Natural killer cell (primary cell): Measurements from ENCODE around the gene VPS37B. TPM values are rescaled to one million over a fixed set of nuclear protein-coding genes. Genes with fewer than 3 reads are reported as not detected.
A peak's percentile ranks its signal among the peaks of the same experiment; 100 is the strongest.

Source experiments
- ATAC-seq, 3 donors: fragments of 150-1000 bp in 2 of 3; fragments of 200-7000 bp in 1 of 3; cut with Tn5 transposase; 1 replicate in 1 of 3; 2 replicates in 2 of 3; pipeline ENCODE4 v1.10.0; 2021; ENCODE audit warnings: mild to moderate bottlenecking in 2 of 3, moderate library complexity in 2 of 3
- DNase-seq, 2 donors: peaks; one replicate each; pipeline versions ENCODE4 v3.0.0 to v3.0.0-alpha.2; 2013 to 2021; ENCODE audit warnings: mixed read lengths in 1 of 2
- H3K27ac ChIP-seq: one replicate; pipeline ENCODE4 v1.5.1; 2013; ENCODE audit warnings: mild to moderate bottlenecking, low read length
- H3K27me3 ChIP-seq: one replicate; pipeline ENCODE4 v1.6.1; 2013; ENCODE audit warnings: low read length; ENCODE audit not compliant: control insufficient read depth, insufficient read depth
- H3K36me3 ChIP-seq: one replicate; pipeline ENCODE4 v1.6.1; 2013; ENCODE audit warnings: low read length; ENCODE audit not compliant: control insufficient read depth, insufficient read depth
- H3K4me1 ChIP-seq: one replicate; pipeline ENCODE4 v1.6.1; 2013; ENCODE audit warnings: low read length; ENCODE audit not compliant: control insufficient read depth, insufficient read depth
- H3K4me3 ChIP-seq: one replicate; pipeline ENCODE4 v1.5.1; 2013; ENCODE audit warnings: low read length
- H3K9me3 ChIP-seq: one replicate; pipeline ENCODE4 v1.6.1; 2013; ENCODE audit warnings: low read length; ENCODE audit not compliant: control insufficient read depth, insufficient read depth
- H3K27ac Mint-ChIP-seq, 2 donors: one replicate each; pipeline ENCODE4 v1.8.0; 2022; ENCODE audit warnings: mild to moderate bottlenecking in 2 of 2, mixed read lengths in 2 of 2, moderate library complexity in 1 of 2
- H3K27me3 Mint-ChIP-seq, 2 donors: one replicate each; pipeline ENCODE4 v1.8.0; 2022; ENCODE audit warnings: low read depth in 2 of 2, mixed read lengths in 2 of 2
- H3K36me3 Mint-ChIP-seq: one replicate; pipeline ENCODE4 v1.8.0; 2022; ENCODE audit warnings: mixed read lengths
- H3K4me1 Mint-ChIP-seq, 2 donors: one replicate each; pipeline ENCODE4 v1.8.0; 2022; ENCODE audit warnings: mixed read lengths in 2 of 2
- H3K4me3 Mint-ChIP-seq: one replicate; pipeline ENCODE4 v1.8.0; 2022; ENCODE audit warnings: mild to moderate bottlenecking, moderate library complexity, mixed read lengths
- H3K9me3 Mint-ChIP-seq, 2 donors: one replicate each; pipeline ENCODE4 v1.8.0; 2022; ENCODE audit warnings: mixed read lengths in 2 of 2
- CTCF ChIP-seq: fragments of 200-600 bp; IDR thresholded peaks from one replicate; pipeline ENCODE4 v1.8.0; 2022; ENCODE audit warnings: antibody characterized with exemption
- WGBS: methylation state at CpG from one replicate; pipeline ENCODE4 v1.1.7; 2013; ENCODE audit warnings: missing lambda C conversion rate; ENCODE audit not compliant: insufficient coverage; 5-methylcytosine and 5-hydroxymethylcytosine counted together
- intact Hi-C: fragments of 100-400 bp; cut with micrococcal nuclease; formaldehyde crosslinking; loops from one replicate; pipeline ENCODE4 v1.14.2; 2022
- total RNA-seq, 4 donors: library from RNA; stranded (reverse); fragments of 120-200 nt in 1 of 4; gene quantifications; one replicate each; pipeline versions ENCODE4 v1.2.3 to v1.2.4, GENCODE V29; 2013 to 2022

The VPS37B gene
- total RNA-seq, 3 donors from 2014 or later (not counting 1 experiment from before 2014, with no cell fraction given) = 142 to 167 (median 165) TPM

DNA sequence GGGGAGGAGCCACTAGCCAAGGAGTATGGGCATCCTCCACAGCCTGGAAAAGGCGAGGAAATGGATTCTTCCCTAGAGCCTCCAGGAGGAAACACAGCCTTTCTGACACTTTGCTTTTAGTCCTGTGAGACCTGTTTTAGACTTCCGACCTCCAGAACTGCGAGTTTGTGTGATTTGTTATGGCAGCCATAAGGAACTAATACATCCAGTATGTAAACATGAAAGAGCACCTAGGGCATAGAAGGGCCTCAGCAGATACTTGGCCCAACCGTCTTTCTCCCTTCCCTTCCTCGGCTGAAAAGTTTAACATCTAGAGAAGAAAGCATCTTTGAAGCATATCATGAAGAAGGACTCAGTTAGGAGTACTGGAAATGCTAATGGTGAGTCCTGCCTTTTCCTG is 57.1 kb downstream of the VPS37B start:
- 98% methylated on average over 3 of the region's 5 CpGs for WGBS
- Mint-ChIP-seq H3K4me3 (no peak overlapping the region), H3K27me3 (no peaks in the 10 kb centered on the region)

GRCh38 chr12:122837306-122838265 is 58.3 kb downstream of the VPS37B start:
- Histone ChIP-seq H3K27me3 (no peaks in the 10 kb centered on the region), H3K4me3 (peak overlapping the region; percentile 71), H3K4me1 (peaks cover 19% of the 10 kb centered on the region), H3K27ac (no peak overlapping the region), H3K9me3 (no peaks in the 10 kb centered on the region), H3K36me3 (no peaks in the 10 kb centered on the region)
- Mint-ChIP-seq H3K27ac (peak overlapping the region; percentile 89 to 93), H3K27me3 (no peaks in the 10 kb centered on the region), H3K36me3 (no peaks in the 10 kb centered on the region), H3K4me1 (peaks cover 60 to 64% of the 10 kb centered on the region in 2 donors), H3K9me3 (no peaks in the 10 kb centered on the region), H3K4me3 (peak overlapping the region; percentile 97)
- ATAC-seq (no peak), DNase-seq (no peak)
- intact Hi-C loops = loop anchor here (5.0 kb wide), 1 partner anchor 45 kb away; no protein-coding TSS in a partner anchor
- no peak for TF ChIP-seq CTCF
- 79% methylated on average over 22 of the region's 22 CpGs for WGBS

More for the DNA sequence above, 57.1 kb downstream of the VPS37B start:
- no peak for DNase-seq
- H3K4me3 ChIP-seq = no peak overlapping the region
- ATAC-seq = no peak
- intact Hi-C loops = loop anchor here (5.0 kb wide), 1 partner anchor 47 kb away; no protein-coding TSS in a partner anchor
- H3K4me1 Mint-ChIP-seq = peaks cover 56 to 63% of the 10 kb centered on the region in 2 donors
- H3K36me3 Mint-ChIP-seq = no peaks in the 10 kb centered on the region
- no peak for TF ChIP-seq CTCF
- peak overlapping the region; percentile 50 to 93 for H3K27ac Mint-ChIP-seq
- no peaks in the 10 kb centered on the region for H3K9me3 ChIP-seq
- no peaks in the 10 kb centered on the region for H3K27me3 ChIP-seq
- peaks cover 19% of the 10 kb centered on the region for H3K4me1 ChIP-seq
- no peaks in the 10 kb centered on the region for H3K9me3 Mint-ChIP-seq
- no peak overlapping the region for H3K27ac ChIP-seq
- H3K36me3 ChIP-seq = no peaks in the 10 kb centered on the region

- Mint-ChIP-seq H3K9me3 (no peaks in the 10 kb centered on the region), H3K36me3 (no peaks in the 10 kb centered on the region), H3K4me1 (peaks cover 52 to 56% of the 10 kb centered on the region in 2 donors), H3K27ac (peak overlapping the region; percentile 89 to 93), H3K4me3 (peak overlapping the region; percentile 97), H3K27me3 (no peaks in the 10 kb centered on the region)
- peaks cover 19% of the 10 kb centered on the region for H3K4me1 ChIP-seq
- no peaks in the 10 kb centered on the region for H3K27me3 ChIP-seq
- H3K27ac ChIP-seq = peak overlapping the region; percentile 53
- peak; percentile 70 to 80 (median 73) for ATAC-seq
- H3K9me3 ChIP-seq = no peaks in the 10 kb centered on the region
- H3K36me3 ChIP-seq = no peaks in the 10 kb centered on the region
- 0% methylated on average over 42 of the region's 42 CpGs for WGBS
- TF ChIP-seq CTCF = no peak
- peak; percentile 32 to 76 for DNase-seq
- intact Hi-C loops = loop anchor here (5.0 kb wide), 1 partner anchor 44 kb away; no protein-coding TSS in a partner anchor
- peak overlapping the region; percentile 71 for H3K4me3 ChIP-seq
These were observed 59.6 kb downstream of the VPS37B start for GRCh38 chr12:122836027-122836921.
